Tibial nerve (tissue), 4 donors: Measurements from ENCODE around the gene MCF2L. TPM values are rescaled to one million over a fixed set of nuclear protein-coding genes. Genes with fewer than 3 reads are reported as not detected.

Experiments
- DNase-seq, 2 donors: peaks; one replicate each; pipeline ENCODE4 v3.0.0-alpha.2; 2019; ENCODE audit warnings: low spot score in 2 of 2
- H3K27ac ChIP-seq, 4 donors: fragments of 200-600 bp; sonication (generic) in 3 of 4; one replicate each; pipeline ENCODE4 v1.5.1; 2017 to 2019; ENCODE audit warnings: mild to moderate bottlenecking in 1 of 4
- H3K27me3 ChIP-seq, 2 donors: fragments of 200-600 bp; sonication (generic) in 1 of 2; one replicate each; pipeline versions ENCODE4 v1.5.1 to v1.6.0; 2017 to 2019
- H3K36me3 ChIP-seq, 3 donors: fragments of 200-600 bp; sonication (generic); one replicate each; pipeline ENCODE4 v1.5.1; 2018 to 2019
- H3K4me1 ChIP-seq, 4 donors: fragments of 200-600 bp; sonication (generic) in 3 of 4; one replicate each; pipeline ENCODE4 v1.5.1; 2017 to 2019
- H3K4me3 ChIP-seq, 4 donors: fragments of 200-600 bp; sonication (generic) in 3 of 4; one replicate each; pipeline ENCODE4 v1.5.1; 2017 to 2019; ENCODE audit warnings: mild to moderate bottlenecking in 1 of 4, moderate library complexity in 1 of 4
- H3K9me3 ChIP-seq, 4 donors: fragments of 200-600 bp; sonication (generic) in 3 of 4; one replicate each; pipeline ENCODE4 v1.5.1; 2017 to 2019
- CTCF ChIP-seq, 5 experiments: fragments of 200-600 bp in 3 of 5; fragments of 450-650 bp in 2 of 5; sonication (generic) in 3 of 5; IDR thresholded peaks; one replicate each; pipeline ENCODE4 v1.5.1; 2016 to 2019; ENCODE audit warnings: antibody characterized with exemption in 5 of 5, mild to moderate bottlenecking in 3 of 5, moderate library complexity in 2 of 5
- EP300 ChIP-seq, 2 donors: sonication (generic); formaldehyde crosslinking; IDR thresholded peaks; one replicate each; pipeline ENCODE4 v1.6.1; 2017; ENCODE audit warnings: antibody characterized with exemption in 2 of 2, mild to moderate bottlenecking in 1 of 2
- POLR2A ChIP-seq, 2 donors: fragments of 450-650 bp; IDR thresholded peaks; one replicate each; pipeline ENCODE4 v1.6.1; 2017; ENCODE audit warnings: antibody characterized with exemption in 2 of 2, mild to moderate bottlenecking in 2 of 2, moderate library complexity in 2 of 2
- WGBS, 2 donors: methylation state at CpG; one replicate each; pipeline ENCODE4 v1.1.5; 2018; 5-methylcytosine and 5-hydroxymethylcytosine counted together
- total RNA-seq, 4 donors: library from RNA; depleted of rRNA; stranded (reverse); fragments of >200 nt; gene quantifications; one replicate each; pipeline ENCODE4 v1.1.0, GENCODE V29; 2016

MCF2L gene
- total RNA-seq, 4 donors from 2014 or later = 30.1 to 82.6 (median 45.3) TPM

DNA sequence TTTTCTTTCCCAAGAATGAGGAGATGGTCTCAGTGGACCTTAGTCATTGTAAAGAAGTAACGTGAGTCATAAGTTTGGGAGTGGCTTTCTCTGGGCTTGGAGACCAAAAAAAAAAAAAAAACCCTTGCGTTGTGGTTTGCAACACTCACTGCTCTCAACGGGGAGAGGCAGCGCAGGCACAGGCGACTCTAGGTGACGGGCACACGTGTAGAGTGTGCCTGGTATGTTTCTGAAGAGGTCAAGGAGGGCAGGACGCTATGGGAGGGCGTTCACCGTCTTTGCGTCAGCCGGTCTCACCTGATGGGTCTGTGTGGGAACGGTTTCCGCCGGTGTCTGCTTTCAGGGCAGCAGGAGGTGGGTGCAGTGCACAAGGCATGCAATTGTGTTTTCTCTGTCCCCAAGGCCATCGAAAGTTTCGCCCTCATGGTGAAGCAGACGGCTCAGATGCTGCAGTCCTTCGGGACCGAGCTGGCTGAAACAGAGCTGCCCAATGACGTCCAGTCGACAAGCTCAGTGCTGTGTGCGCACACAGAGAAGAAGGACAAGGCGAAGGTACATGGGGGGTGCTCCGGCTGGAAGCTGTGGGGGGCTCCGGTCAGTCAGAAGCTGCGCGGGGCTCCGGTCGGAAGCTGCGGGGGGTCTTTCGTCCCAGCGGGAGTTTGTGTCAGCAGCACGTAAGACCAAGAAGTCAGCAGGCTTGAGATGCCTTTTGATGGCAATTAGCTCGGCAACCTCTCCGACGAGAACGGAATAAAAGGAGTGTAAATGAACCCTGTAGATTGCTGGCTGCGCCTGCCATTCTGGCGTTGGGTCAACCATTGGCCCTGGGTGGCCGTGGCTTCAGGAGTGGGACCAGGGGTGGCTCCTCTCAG, 95.8 kb downstream of the MCF2L start:
- H3K4me3 ChIP-seq = peak overlapping the region in 1 of 4 donors; percentile 14
- 77 to 81% methylated on average over 41 of the region's 41 CpGs for WGBS, 2 donors
- no peak for DNase-seq

GRCh38 chr13:113065406-113066141, 96.6 kb downstream of the MCF2L start:
- H3K4me3 ChIP-seq = peak overlapping the region in 1 of 4 donors; percentile 14
- TF ChIP-seq POLR2A (IDR thresholded peaks at IDR 0.05) (no peak), CTCF (IDR thresholded peaks at IDR 0.05) (no peak), EP300 (IDR thresholded peaks at IDR 0.05) (no peak)
- H3K9me3 ChIP-seq = no peaks in the 10 kb centered on the region
- no peaks in the 10 kb centered on the region for H3K27me3 ChIP-seq
- no peak overlapping the region for H3K27ac ChIP-seq
- 81 to 86% methylated on average over 14 to 29 of the region's 29 CpGs for WGBS, 2 donors
- H3K36me3 ChIP-seq = peaks cover 0 to 5% (median 0%) of the 10 kb centered on the region in 3 donors
- no peak for DNase-seq
- no peaks in the 10 kb centered on the region for H3K4me1 ChIP-seq

More for the DNA sequence above, 95.8 kb downstream of the MCF2L start:
- Histone ChIP-seq H3K9me3 (no peaks in the 10 kb centered on the region), H3K27ac (no peak overlapping the region), H3K4me1 (no peaks in the 10 kb centered on the region), H3K36me3 (peaks cover 0 to 1% (median 0%) of the 10 kb centered on the region in 3 donors), H3K27me3 (no peaks in the 10 kb centered on the region)
- TF ChIP-seq POLR2A (IDR thresholded peaks at IDR 0.05) = no peak
- no peak for TF ChIP-seq CTCF (IDR thresholded peaks at IDR 0.05)
- TF ChIP-seq EP300 (IDR thresholded peaks at IDR 0.05) = no peak

DNA sequence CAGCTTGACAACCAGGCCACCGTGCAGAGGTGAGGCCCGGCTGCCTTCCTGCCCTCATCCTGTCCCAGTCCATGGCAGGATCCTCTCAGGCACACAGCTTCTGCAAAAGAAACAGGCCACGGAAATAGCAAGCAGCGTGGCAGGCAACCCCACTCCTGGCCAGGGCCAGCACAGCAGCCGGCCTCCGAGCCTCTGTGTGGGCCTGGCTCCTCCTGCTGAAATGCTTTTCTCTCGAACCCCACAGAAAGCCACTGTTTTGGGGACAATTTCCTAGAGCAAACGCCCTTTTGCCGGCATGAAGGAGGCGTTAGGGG, 97.1 kb downstream of the MCF2L start:
- H3K27ac ChIP-seq = no peak overlapping the region
- no peak overlapping the region for H3K4me3 ChIP-seq
- H3K9me3 ChIP-seq = no peaks in the 10 kb centered on the region
- TF ChIP-seq POLR2A (IDR thresholded peaks at IDR 0.05) (no peak), EP300 (IDR thresholded peaks at IDR 0.05) (no peak), CTCF (IDR thresholded peaks at IDR 0.05) (no peak)
- no peaks in the 10 kb centered on the region for H3K27me3 ChIP-seq
- no peak for DNase-seq
- H3K4me1 ChIP-seq = no peaks in the 10 kb centered on the region
- peaks cover 0 to 5% (median 0%) of the 10 kb centered on the region in 3 donors for H3K36me3 ChIP-seq
- 82 to 89% methylated on average over 8 to 10 of the region's 10 CpGs for WGBS, 2 donors

- Histone ChIP-seq H3K36me3 (peaks cover 0 to 5% (median 0%) of the 10 kb centered on the region in 3 donors), H3K27ac (no peak overlapping the region), H3K27me3 (no peaks in the 10 kb centered on the region), H3K4me1 (no peaks in the 10 kb centered on the region), H3K4me3 (no peak overlapping the region), H3K9me3 (peaks cover 0 to under 1% (median 0%) of the 10 kb centered on the region in 4 donors)
- WGBS, 2 donors = 90 to 92% methylated on average over 8 to 14 of the region's 19 CpGs
- no peak for DNase-seq
- TF ChIP-seq CTCF (IDR thresholded peaks at IDR 0.05) (no peak), EP300 (IDR thresholded peaks at IDR 0.05) (no peak), POLR2A (IDR thresholded peaks at IDR 0.05) (no peak)
Measured at GRCh38 chr13:113066746-113067145, 97.7 kb downstream of the MCF2L start.
